NCI-H345 (cell line): Measurements from ENCODE around the gene RUFY1.
"Not testable (repeated sequence)": the region's sequence is repeated elsewhere in the genome, so short reads cannot be mapped to it uniquely, and the experiment has no call there.

Experiments used
- DNase-seq: peaks from one replicate; lab custom pipeline; 2025; lab: John Stamatoyannopoulos, UW

RUFY1 gene, protein sequence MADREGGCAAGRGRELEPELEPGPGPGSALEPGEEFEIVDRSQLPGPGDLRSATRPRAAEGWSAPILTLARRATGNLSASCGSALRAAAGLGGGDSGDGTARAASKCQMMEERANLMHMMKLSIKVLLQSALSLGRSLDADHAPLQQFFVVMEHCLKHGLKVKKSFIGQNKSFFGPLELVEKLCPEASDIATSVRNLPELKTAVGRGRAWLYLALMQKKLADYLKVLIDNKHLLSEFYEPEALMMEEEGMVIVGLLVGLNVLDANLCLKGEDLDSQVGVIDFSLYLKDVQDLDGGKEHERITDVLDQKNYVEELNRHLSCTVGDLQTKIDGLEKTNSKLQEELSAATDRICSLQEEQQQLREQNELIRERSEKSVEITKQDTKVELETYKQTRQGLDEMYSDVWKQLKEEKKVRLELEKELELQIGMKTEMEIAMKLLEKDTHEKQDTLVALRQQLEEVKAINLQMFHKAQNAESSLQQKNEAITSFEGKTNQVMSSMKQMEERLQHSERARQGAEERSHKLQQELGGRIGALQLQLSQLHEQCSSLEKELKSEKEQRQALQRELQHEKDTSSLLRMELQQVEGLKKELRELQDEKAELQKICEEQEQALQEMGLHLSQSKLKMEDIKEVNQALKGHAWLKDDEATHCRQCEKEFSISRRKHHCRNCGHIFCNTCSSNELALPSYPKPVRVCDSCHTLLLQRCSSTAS

DNA sequence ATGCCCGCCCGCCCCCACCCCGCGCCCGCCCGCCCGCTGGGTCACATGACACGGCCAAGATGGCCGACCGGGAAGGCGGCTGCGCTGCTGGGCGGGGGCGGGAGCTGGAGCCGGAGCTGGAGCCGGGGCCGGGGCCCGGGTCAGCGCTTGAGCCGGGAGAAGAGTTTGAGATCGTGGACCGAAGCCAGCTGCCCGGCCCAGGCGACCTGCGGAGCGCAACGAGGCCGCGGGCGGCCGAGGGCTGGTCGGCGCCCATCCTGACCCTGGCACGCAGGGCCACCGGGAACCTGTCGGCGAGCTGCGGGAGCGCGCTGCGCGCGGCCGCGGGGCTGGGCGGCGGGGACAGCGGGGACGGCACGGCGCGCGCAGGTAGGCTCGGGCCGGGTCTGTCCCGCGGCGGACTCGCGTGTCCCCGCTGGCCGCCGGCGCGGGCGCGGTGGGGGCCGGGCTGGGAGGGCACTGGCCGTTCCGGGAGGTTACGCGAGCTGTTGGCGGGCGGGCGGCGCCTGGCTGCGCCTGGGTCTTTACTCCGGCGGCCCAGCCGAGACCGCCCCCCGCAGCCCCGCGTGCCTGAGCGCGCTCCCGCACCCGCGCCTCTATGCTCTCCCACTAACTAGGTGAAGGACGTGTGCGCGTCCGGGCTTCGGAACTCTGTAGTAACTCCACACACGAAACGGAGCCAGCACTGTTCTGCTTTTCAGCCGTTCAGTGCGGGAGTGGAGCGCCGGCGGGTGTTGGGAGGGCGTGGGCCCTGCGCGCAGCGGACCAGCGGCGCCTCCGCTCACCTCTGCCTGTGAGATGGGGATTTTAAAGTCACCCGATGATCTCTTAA, at the start of gene RUFY1:
Gene RUFY1 (plus strand): TSS at position 44 of the 832 bp plus-strand sequence. CDS start 16 bp downstream, at position 60.
- peak; percentile 84 for DNase-seq

DNA sequence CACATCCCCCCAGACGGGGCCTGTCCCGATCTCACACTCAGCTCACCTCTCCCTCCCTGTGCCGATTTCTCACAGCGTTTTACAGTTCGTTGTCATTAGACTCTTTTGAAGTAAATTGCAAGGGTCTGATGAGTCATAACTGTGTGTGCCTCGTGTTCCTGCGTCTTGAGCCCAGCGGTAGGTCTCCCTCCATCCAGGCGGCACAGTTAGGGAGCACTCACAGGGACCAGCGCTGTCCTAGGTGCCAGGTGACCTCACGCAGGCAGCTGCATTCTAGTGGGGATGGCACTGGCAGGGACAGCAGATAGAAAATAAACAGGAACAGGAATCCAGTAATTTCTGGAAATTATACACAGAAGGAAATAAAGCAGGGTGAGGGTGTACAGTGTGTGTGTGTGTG, 48.4 kb upstream of the RUFY1 start:
- DNase-seq = not testable (repeated sequence)

DNA sequence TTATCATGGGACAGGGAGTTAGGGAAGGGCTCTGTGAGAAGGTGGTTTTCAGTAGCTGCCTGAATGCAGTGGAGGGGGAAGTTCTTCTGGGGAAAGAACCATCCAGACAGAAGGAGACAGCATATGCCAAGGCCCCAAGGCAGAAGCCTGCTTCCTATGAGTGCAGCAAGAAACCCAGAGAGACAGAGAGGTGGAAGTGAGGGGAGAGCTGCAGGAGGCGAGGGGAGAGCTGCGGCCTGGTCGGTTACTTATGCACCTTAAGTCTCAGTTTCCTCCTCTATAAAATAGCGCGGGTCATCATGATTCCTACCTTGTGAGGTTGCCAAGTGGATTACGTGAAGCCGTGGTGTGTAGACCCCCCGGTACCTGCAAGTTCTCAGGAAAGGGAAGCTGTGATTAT, 47.9 kb upstream of the RUFY1 start:
- not testable (repeated sequence) for DNase-seq

GRCh38 chr5:179504191-179504590, 46.2 kb upstream of the RUFY1 start:
- DNase-seq = no peak

DNA sequence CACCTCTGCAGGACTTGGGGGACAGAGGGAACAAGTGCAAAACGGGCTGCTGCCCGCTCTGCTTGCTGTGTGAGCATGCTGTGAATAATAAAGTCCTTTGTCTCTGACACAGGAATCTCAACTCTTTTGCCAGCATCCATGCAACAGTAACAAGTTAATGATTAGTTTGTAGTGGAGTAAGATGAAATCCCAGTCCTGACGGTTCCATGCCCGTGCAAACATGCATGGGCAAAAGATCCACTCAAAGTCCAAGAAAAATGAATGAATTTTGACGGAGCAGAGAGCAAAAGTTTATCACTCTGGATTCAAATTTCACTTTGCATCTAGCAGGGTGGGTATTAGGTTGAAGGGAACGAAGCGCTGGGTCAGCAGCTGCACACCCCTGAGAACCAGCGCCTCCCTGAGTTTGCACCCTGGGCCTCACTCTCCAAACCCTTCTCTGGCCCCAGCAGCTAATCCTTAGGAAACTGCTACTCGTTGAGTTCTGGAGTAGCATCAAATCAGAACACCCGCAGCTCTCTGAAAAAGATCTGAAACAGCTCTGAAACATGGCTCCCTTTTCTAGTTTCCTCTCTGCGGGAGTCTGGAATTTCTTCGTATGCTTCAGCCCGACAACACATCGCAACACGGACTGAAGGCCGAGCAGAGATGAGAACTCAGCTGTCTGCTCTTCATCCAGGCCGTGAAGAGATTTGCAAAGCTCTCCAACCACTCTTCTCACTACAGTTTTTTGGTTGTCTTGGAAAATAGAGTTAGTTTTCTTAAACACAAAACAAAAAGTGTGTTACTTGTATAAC, 45.6 kb upstream of the RUFY1 start:
- DNase-seq = no peak

- DNase-seq = no peak
Measured at GRCh38 chr5:179505636-179506261, 44.6 kb upstream of the RUFY1 start.

DNA sequence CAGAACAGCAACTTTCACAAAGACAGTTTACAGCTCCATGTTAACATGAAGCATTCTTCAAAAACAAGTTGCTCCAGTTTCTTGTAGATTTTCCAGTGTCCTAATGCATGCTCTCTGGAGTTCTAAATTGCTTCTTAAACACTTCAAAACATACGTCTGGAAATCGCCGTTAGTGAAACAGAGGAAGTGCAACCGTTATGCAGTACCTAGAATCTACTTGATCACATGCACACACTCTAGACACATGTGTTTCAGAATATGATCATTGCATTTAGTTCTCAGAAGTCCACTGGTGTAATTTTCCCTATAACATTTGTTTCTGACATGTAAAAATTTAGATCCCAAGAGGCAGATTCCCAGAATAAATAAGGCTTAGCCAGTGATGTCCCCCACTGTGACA, 41.1 kb upstream of the RUFY1 start:
- no peak for DNase-seq

- no peak for DNase-seq
Measured at GRCh38 chr5:179509845-179510244, 40.5 kb upstream of the RUFY1 start.

DNA sequence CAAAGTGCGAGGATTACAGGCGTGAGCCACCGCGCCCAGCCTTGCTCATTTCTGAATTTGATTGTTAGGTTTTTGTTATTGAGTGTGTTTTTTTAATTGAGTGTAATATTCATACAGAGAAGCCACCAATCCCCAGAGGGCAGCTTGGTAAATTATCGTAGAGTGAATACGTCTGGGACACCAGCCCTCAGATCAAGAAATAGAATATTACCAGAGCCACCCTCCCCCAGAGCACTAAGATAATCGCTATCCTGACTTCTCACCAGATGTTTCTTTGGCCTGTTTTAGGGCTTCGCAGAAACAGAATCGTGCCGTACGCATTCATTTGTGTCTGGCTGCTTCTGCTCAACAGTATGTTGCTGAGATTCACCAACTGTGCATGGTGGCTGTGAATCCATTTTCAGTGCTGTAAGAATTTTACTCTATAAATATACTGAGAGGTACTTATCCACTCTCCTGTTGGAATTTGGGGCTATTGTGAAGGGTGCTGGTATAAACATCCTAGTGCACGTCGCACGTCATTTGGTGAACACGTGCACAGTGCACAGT, 37.8 kb upstream of the RUFY1 start:
- DNase-seq = no peak

DNA sequence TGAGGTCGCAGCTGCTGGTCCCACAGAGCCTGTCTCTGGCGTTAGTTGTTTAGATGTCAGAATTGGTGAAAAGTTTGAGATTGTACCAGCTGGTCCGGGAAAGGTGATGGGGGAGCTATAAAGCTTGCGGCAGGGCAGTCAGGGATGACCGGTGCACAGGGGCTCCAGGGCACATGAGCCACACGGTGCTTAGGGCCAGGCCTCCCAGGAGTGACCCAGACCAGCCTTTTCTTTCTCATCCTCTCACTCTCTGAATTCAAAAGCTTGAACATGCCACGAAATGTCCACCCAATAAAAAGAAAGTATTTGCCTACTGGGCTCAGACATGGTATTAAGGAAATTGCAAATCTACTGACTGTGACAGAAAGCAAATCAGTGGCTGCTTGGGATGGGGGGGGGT, 34.9 kb upstream of the RUFY1 start:
- DNase-seq = not testable (repeated sequence)

GRCh38 chr5:179516221-179516620, 34.1 kb upstream of the RUFY1 start:
- DNase-seq = no peak

- DNase-seq = not testable (repeated sequence)
Measured at GRCh38 chr5:179517746-179518145, 32.6 kb upstream of the RUFY1 start.

GRCh38 chr5:179518369-179518768, 32.0 kb upstream of the RUFY1 start:
- DNase-seq = not testable (repeated sequence)

DNA sequence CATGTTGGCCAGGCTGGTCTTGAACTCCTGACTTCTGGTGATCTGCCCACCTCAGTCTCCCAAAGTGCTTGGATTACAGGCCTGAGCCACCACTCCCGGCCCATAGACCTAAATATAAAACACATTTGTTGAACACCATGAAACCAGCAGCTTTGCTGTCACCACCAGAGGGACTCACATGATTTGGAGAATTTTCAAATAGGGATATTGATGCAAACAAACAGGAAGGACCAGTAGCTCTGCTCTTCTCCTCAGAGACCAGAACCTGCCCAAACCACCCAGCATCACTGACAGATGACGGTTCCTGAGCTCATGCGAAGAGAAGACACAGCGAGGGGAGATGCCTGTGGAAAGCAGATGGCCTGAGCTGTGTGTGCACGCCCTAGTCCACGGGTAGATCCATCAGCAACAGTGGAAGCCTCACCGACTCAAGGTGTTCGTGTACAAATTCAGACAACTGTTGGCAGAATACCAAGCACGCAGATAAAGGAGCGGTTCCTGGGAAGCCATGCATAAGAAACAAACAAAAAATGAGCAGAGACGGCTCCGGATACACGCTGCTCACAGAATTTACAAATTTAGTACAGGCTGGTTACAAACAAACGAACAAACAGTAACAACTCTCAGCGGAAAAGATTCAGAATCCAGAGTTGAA, 30.8 kb upstream of the RUFY1 start:
- DNase-seq = not testable (repeated sequence)

DNA sequence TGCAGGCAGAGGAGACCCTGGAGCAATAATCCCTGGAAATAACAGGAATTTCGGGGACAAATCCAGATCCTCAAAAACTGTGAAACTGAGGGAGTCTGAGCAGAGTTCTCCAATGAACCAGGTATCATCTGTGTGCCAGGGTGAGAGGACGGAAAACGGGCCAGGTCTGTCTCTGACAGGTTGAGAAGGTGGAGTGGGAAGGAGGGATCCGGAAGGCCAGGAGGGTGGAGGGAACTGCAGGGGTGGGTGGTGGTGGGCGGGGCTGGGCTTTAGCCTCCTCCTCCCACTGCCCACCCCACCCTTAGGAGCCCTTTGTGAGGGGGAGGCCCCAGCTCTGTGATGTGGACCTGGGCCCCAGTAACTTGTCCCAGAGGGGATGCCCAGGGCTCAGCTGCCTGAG, 28.2 kb upstream of the RUFY1 start:
- not testable (repeated sequence) for DNase-seq

DNA sequence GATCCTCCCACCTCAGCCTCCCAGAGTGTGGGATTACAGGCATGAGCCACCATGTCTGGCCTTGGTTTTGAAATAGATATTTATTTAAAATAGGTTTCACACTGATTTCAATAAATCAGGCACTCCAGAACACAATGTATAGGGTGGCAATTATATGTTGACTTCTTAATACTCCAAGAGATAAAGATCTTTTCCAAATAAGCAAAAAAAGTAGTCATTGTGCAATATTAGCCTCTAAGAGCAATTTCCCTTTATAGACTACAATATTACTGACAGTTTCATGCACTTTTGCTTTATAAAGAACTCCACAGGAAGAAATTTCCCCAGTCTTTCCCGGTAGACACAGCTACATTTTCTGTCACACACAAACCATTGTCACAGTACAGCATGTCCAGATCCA, 23.4 kb upstream of the RUFY1 start:
- DNase-seq = no peak

DNA sequence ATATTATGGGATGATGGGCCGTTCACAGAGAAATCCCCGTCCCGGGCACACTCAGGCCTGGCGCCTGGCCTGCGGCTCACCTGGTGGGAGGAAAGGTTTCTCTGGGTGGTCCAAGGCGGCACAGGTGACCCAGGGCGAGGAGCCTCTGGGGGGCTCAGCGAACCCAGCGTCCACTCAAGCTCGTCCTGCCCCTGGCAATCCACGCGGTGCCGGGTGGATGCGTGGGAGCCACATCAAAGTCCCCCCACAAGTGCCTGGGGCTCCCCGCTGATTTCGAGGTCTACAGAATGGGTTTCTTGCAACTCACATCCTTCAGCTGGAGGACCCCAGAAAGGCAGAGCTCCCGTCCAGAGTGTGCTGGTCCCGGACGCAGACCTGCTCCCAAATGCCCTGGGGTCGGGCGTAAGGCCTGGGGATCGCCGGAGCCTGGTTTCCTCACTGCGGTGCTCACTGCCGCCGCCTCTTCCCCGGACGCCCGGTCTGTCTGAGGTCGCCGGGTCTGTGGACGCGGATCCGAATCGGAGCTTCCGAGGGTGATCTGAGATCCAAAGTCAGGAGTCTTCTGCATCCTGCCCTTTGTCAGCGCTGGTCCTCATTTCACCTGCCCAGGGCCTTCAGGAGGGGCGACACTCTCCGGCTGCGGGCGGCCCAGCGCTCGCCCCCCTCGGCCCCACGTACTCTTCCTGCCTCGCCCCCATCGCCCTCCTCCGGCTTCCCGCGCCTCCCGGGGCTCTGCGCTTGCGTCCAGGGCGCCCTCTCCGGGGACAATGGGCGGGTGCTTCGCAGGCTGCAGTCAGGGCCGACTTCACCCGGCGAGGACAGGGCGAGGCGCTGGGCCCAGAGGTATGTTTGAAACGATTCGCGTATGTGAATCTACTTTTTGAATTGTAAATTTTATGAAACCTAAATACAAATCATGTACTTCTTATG, 20.0 kb upstream of the RUFY1 start:
- no peak for DNase-seq

- DNase-seq = no peak
Measured at GRCh38 chr5:179533024-179533423, 17.3 kb upstream of the RUFY1 start.

DNA sequence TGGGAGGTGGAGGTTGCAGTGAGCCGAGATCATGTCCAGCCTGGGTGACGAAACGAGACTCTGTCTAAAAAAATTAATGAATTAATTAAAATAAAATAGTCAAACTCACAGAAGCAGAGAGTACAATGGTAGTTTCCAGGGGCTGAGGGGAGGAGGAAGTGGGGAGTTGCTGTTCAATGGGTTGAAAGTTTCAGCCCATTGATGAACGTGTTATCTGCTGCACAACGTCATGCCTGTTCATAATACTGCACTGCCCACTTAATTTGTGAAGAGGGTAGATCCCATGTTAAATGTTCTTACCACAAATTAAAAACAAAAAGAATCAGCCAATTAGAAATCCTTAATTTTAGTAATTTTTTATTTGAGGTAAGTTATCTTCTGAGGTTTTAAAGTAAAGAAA, 16.4 kb upstream of the RUFY1 start:
- no peak for DNase-seq
